OCI-LY1 (cell line): ENCODE data around the gene SIX5.

Experiments used
- H2AFZ ChIP-seq: fragments of 200-600 bp; sonication (generic), shearing (Covaris generic); 2 replicates; pipeline ENCODE4 v1.6.0; 2014; ENCODE audit warnings: antibody characterized with exemption, mild to moderate bottlenecking, low read length
- H3F3A ChIP-seq: fragments of 200-600 bp; sonication (generic), shearing (Covaris generic); 2 replicates; pipeline ENCODE4 v1.6.0; 2014; ENCODE audit warnings: mild to moderate bottlenecking, antibody characterized with exemption, low read length, moderate library complexity; ENCODE audit not compliant: insufficient read depth
- H3K27ac ChIP-seq: fragments of 200-600 bp; sonication (generic); 2 replicates; pipeline ENCODE4 v1.5.1; 2014; ENCODE audit warnings: low read length, mixed run types, mild to moderate bottlenecking, low read depth; ENCODE audit not compliant: poor library complexity, severe bottlenecking
- H3K27me3 ChIP-seq: fragments of 200-600 bp; sonication (generic); 2 replicates; pipeline ENCODE4 v1.6.0; 2014; ENCODE audit warnings: antibody characterized with exemption, mild to moderate bottlenecking, low read length, moderate library complexity; ENCODE audit not compliant: insufficient read depth
- H3K36me3 ChIP-seq: fragments of 200-600 bp; sonication (generic); 2 replicates; pipeline ENCODE4 v1.6.1; 2014; ENCODE audit warnings: mild to moderate bottlenecking, antibody characterized with exemption, low read length, moderate library complexity, mixed read lengths; ENCODE audit not compliant: insufficient read depth
- H3K4me1 ChIP-seq: fragments of 200-600 bp; sonication (generic); 2 replicates; pipeline ENCODE4 v1.5.1; 2014; ENCODE audit warnings: mild to moderate bottlenecking, low read length, moderate library complexity; ENCODE audit not compliant: insufficient read depth, severe bottlenecking
- H3K4me2 ChIP-seq: fragments of 200-600 bp; sonication (generic), shearing (Covaris generic); 2 replicates; pipeline ENCODE4 v1.6.1; 2014; ENCODE audit warnings: low read length
- H3K4me3 ChIP-seq: fragments of 200-600 bp; sonication (generic); 2 replicates; pipeline ENCODE4 v1.5.1; 2014; ENCODE audit warnings: low read length, low read depth, mild to moderate bottlenecking, mixed read lengths; ENCODE audit not compliant: poor library complexity, severe bottlenecking
- H3K79me2 ChIP-seq: fragments of 200-600 bp; shearing (Covaris generic); 2 replicates; pipeline ENCODE4 v1.6.1; 2016; ENCODE audit warnings: mixed run types, low read length, mixed read lengths; ENCODE audit not compliant: insufficient read depth
- H3K9ac ChIP-seq: fragments of 200-600 bp; sonication (generic), shearing (Covaris generic); 2 replicates; pipeline ENCODE4 v1.6.1; 2014; ENCODE audit warnings: mild to moderate bottlenecking, low read length, mixed read lengths
- H3K9me2 ChIP-seq: fragments of 200-600 bp; sonication (generic), shearing (Covaris generic); 2 replicates; pipeline ENCODE4 v1.6.1; 2014; ENCODE audit warnings: low read depth, mild to moderate bottlenecking, low read length, mixed read lengths
- H3K9me3 ChIP-seq: fragments of 200-600 bp; shearing (Covaris generic); 2 replicates; pipeline ENCODE4 v1.6.1; 2014; ENCODE audit warnings: low read length, mixed read lengths
- H4K20me1 ChIP-seq: fragments of 200-600 bp; sonication (generic), shearing (Covaris generic); 2 replicates; pipeline ENCODE4 v1.6.0; 2016; ENCODE audit warnings: mild to moderate bottlenecking, low read length; ENCODE audit not compliant: insufficient read depth
- CTCF ChIP-seq: fragments of 200-600 bp; sonication (generic), shearing (Covaris generic); IDR thresholded peaks from 2 replicates; pipeline ENCODE4 v1.5.1; 2017; ENCODE audit warnings: mild to moderate bottlenecking, antibody characterized with exemption, low read length, moderate library complexity, mixed read lengths
- EZH2 ChIP-seq: fragments of 200-600 bp; sonication (generic), shearing (Covaris generic); IDR thresholded peaks from 2 replicates; pipeline ENCODE4 v1.8.0; 2017; ENCODE audit warnings: borderline replicate concordance, mixed run types, mild to moderate bottlenecking, antibody characterized with exemption, low read length, moderate library complexity, mixed read lengths

The SIX5 gene

GRCh38 chr19:45794627-45795026 is 25.6 kb upstream of the SIX5 start:
- no peak overlapping the region for H3K27ac ChIP-seq
- H3K4me1 ChIP-seq: peaks cover 26% of the 10 kb centered on the region
- H3K9me2 ChIP-seq: no peaks in the 10 kb centered on the region
- no peak overlapping the region for H3K4me2 ChIP-seq
- no peak overlapping the region for H3K9ac ChIP-seq
- TF ChIP-seq EZH2 (no peak), CTCF (no peak)
- no peaks in the 10 kb centered on the region for H3F3A ChIP-seq
- H3K36me3 ChIP-seq: peaks cover 8% of the 10 kb centered on the region; the same call in 1 of the 2 replicates
- H3K79me2 ChIP-seq: 0 out of 2 replicates have a peak, but pooled peaks cover 4% of the 10 kb centered on the region
- H3K9me3 ChIP-seq: no peaks in the 10 kb centered on the region
- no peak overlapping the region for H2AFZ ChIP-seq
- H3K4me3 ChIP-seq: no peak overlapping the region
- H3K27me3 ChIP-seq: no peaks in the 10 kb centered on the region
- no peaks in the 10 kb centered on the region for H4K20me1 ChIP-seq

GRCh38 chr19:45793876-45794275 is 24.8 kb upstream of the SIX5 start:
- TF ChIP-seq CTCF (no peak), EZH2 (no peak)
- H3K27me3 ChIP-seq: no peaks in the 10 kb centered on the region
- H3K79me2 ChIP-seq: 0 out of 2 replicates have a peak, but pooled peaks cover 4% of the 10 kb centered on the region
- H2AFZ ChIP-seq: no peak overlapping the region
- no peak overlapping the region for H3K4me2 ChIP-seq
- no peak overlapping the region for H3K9ac ChIP-seq
- no peaks in the 10 kb centered on the region for H3K9me3 ChIP-seq
- H3K36me3 ChIP-seq: peaks cover 15% of the 10 kb centered on the region; the same call in 1 of the 2 replicates
- no peak overlapping the region for H3K4me3 ChIP-seq
- H3K4me1 ChIP-seq: peaks cover 18% of the 10 kb centered on the region
- H3K9me2 ChIP-seq: no peaks in the 10 kb centered on the region
- no peaks in the 10 kb centered on the region for H3F3A ChIP-seq
- H3K27ac ChIP-seq: no peak overlapping the region
- H4K20me1 ChIP-seq: no peaks in the 10 kb centered on the region

GRCh38 chr19:45793178-45793564 is 24.1 kb upstream of the SIX5 start:
- no peak for TF ChIP-seq CTCF
- no peak for TF ChIP-seq EZH2
- no peak overlapping the region for H3K9ac ChIP-seq
- H3K27me3 ChIP-seq: no peaks in the 10 kb centered on the region
- H3K4me2 ChIP-seq: peak overlapping the region; percentile 25
- no peaks in the 10 kb centered on the region for H4K20me1 ChIP-seq
- peak overlapping the region; percentile 24 for H3K4me3 ChIP-seq
- H3K4me1 ChIP-seq: peaks cover 16% of the 10 kb centered on the region
- H3K36me3 ChIP-seq: peaks cover 22% of the 10 kb centered on the region
- no peaks in the 10 kb centered on the region for H3K9me2 ChIP-seq
- 0 out of 2 replicates have a peak, but pooled peaks cover 4% of the 10 kb centered on the region for H3K79me2 ChIP-seq
- H3K27ac ChIP-seq: no peak overlapping the region
- no peaks in the 10 kb centered on the region for H3F3A ChIP-seq
- H2AFZ ChIP-seq: no peak overlapping the region
- no peaks in the 10 kb centered on the region for H3K9me3 ChIP-seq
